SK-N-SH (cell line): Measurements from ENCODE around the gene PDE11A. TPM values are rescaled to one million over a fixed set of nuclear protein-coding genes. Genes with fewer than 3 reads are reported as not detected.

ENCODE experiments used
- CTCF ChIA-PET: fragments of 300-600, 350-600 bp; formaldehyde crosslinking; extraction: SDS; loops from one replicate; lab custom pipeline; 2021; lab: Yijun Ruan, JAX
- POLR2A ChIA-PET: fragments of 350-600 bp; sonication (Branson Sonifier 250); formaldehyde crosslinking; extraction: SDS; loops from one replicate; lab custom pipeline; 2020; ENCODE audit warnings: antibody characterized with exemption, inconsistent platforms; lab: Yijun Ruan, JAX
- DNase-seq: peaks from one replicate; pipeline ENCODE4 v3.0.0; 2012
- H2AFZ ChIP-seq: fragments of 200-600 bp; sonication (generic); 2 replicates; pipeline ENCODE4 v1.8.1; 2016; ENCODE audit warnings: antibody characterized with exemption, mild to moderate bottlenecking, low read depth
- H3F3A ChIP-seq: fragments of 200-600 bp; sonication (generic); replicated peaks from 2 replicates; pipeline ENCODE3; 2016; ENCODE audit warnings: antibody characterized with exemption, mild to moderate bottlenecking; ENCODE audit not compliant: insufficient read depth
- H3K27ac ChIP-seq, 2 experiments: fragments of 200-500 bp in 1 of 2; fragments of 200-600 bp in 1 of 2; sonication (Bioruptor generic) in 1 of 2; sonication (generic), shearing (Covaris generic) in 1 of 2; 2 replicates each; pipeline versions ENCODE4 v1.5.1 to v1.6.1; 2014 to 2016; ENCODE audit warnings: low read depth in 2 of 2, inconsistent platforms in 1 of 2, low read length in 1 of 2, mild to moderate bottlenecking in 1 of 2, mixed read lengths in 1 of 2
- H3K27me3 ChIP-seq: fragments of 200-600 bp; sonication (generic), shearing (Covaris generic); 2 replicates; pipeline ENCODE4 v1.6.1; 2016; ENCODE audit warnings: mixed run types; ENCODE audit not compliant: insufficient read depth
- H3K36me3 ChIP-seq, 2 experiments: fragments of 200-500 bp in 1 of 2; fragments of 200-600 bp in 1 of 2; sonication (Bioruptor generic) in 1 of 2; sonication (generic) in 1 of 2; replicated peaks in 1 of 2; 2 replicates each; pipeline versions ENCODE3 to v1.5.1; 2014 to 2016; ENCODE audit warnings: low read length in 1 of 2, mild to moderate bottlenecking in 1 of 2; ENCODE audit not compliant: insufficient read depth in 2 of 2, control insufficient read depth in 1 of 2
- H3K4me1 ChIP-seq, 2 experiments: fragments of 200-500 bp in 1 of 2; fragments of 200-600 bp in 1 of 2; sonication (Bioruptor generic) in 1 of 2; sonication (generic), shearing (Covaris generic) in 1 of 2; 2 replicates each; pipeline versions ENCODE4 v1.5.1 to v1.6.1; 2014 to 2016; ENCODE audit warnings: low read depth in 1 of 2, low read length in 1 of 2, mixed run types in 1 of 2; ENCODE audit not compliant: insufficient read depth in 2 of 2, control insufficient read depth in 1 of 2
- H3K4me2 ChIP-seq: fragments of 200-600 bp; sonication (generic), shearing (Covaris generic); 2 replicates; pipeline ENCODE4 v1.6.1; 2017; ENCODE audit warnings: mixed run types
- H3K4me3 ChIP-seq, 2 experiments: fragments of 200-500 bp in 1 of 2; fragments of 200-600 bp in 1 of 2; sonication (Bioruptor generic) in 1 of 2; sonication (generic), shearing (Covaris generic) in 1 of 2; 2 replicates each; pipeline versions ENCODE4 v1.5.1 to v1.8.1; 2014 to 2016; ENCODE audit warnings: low read depth in 2 of 2, inconsistent platforms in 1 of 2, low read length in 1 of 2, mild to moderate bottlenecking in 1 of 2, mixed read lengths in 1 of 2, moderate library complexity in 1 of 2
- H3K79me2 ChIP-seq: fragments of 200-600 bp; sonication (generic); 2 replicates; pipeline ENCODE4 v1.8.1; 2017; ENCODE audit warnings: mild to moderate bottlenecking; ENCODE audit not compliant: insufficient read depth
- H3K9ac ChIP-seq: fragments of 200-600 bp; sonication (generic); 2 replicates; pipeline ENCODE4 v1.6.1; 2017; ENCODE audit warnings: mixed run types
- H3K9me2 ChIP-seq: fragments of 200-600 bp; sonication (generic); 2 replicates; pipeline ENCODE4 v1.6.1; 2017; ENCODE audit warnings: mixed run types
- H3K9me3 ChIP-seq: fragments of 200-600 bp; sonication (generic); 2 replicates; pipeline ENCODE4 v1.6.1; 2017; ENCODE audit warnings: mixed run types, mild to moderate bottlenecking, moderate library complexity
- H4K20me1 ChIP-seq: fragments of 200-600 bp; sonication (generic); 2 replicates; pipeline ENCODE4 v1.6.1; 2017; ENCODE audit warnings: mild to moderate bottlenecking, mixed run types; ENCODE audit not compliant: insufficient read depth
- CHD2 ChIP-seq: fragments of 150-350 bp; IDR thresholded peaks from 2 replicates; pipeline ENCODE4 v1.6.1; 2018; ENCODE audit warnings: low read length; ENCODE audit not compliant: partially characterized antibody
- ELF1 ChIP-seq: IDR thresholded peaks from 2 replicates; pipeline ENCODE4 v1.4.0; 2012
- EP300 ChIP-seq, 2 experiments: IDR thresholded peaks; 2 replicates each; pipeline versions ENCODE4 v1.4.0 to v1.6.1; 2012; ENCODE audit warnings: borderline replicate concordance in 1 of 2, low read depth in 1 of 2, low read length in 1 of 2
- EZH2phosphoT487 ChIP-seq: fragments of 200-600 bp; sonication (generic); IDR thresholded peaks from 2 replicates; pipeline ENCODE4 v1.6.1; 2017; ENCODE audit warnings: low read depth, mixed run types, mild to moderate bottlenecking, antibody characterized with exemption, moderate library complexity, borderline replicate concordance
- FOSL2 ChIP-seq: IDR thresholded peaks from 2 replicates; pipeline ENCODE4 v1.4.0; 2012; ENCODE audit warnings: low read depth, mild to moderate bottlenecking, moderate library complexity, borderline replicate concordance
- FOXM1 ChIP-seq: IDR thresholded peaks from 2 replicates; pipeline ENCODE4 v1.4.0; 2012; ENCODE audit warnings: low read depth, mild to moderate bottlenecking
- GABPA ChIP-seq: IDR thresholded peaks from 2 replicates; pipeline ENCODE4 v1.4.0; 2012; ENCODE audit warnings: low read depth, mild to moderate bottlenecking
- GATA2 ChIP-seq: sonication (generic); formaldehyde crosslinking; IDR thresholded peaks from 2 replicates; pipeline ENCODE4 v1.5.0; 2020; ENCODE audit warnings: mild to moderate bottlenecking, missing genetic modification reagents
- MXI1 ChIP-seq: IDR thresholded peaks from 2 replicates; pipeline ENCODE4 v1.6.1; 2012; ENCODE audit warnings: mild to moderate bottlenecking, low read depth, low read length, improper control_type of control experiment
- RAD21 ChIP-seq: IDR thresholded peaks from 2 replicates; pipeline ENCODE4 v1.6.1; 2012; ENCODE audit warnings: mild to moderate bottlenecking, low read length
- SIN3A ChIP-seq: IDR thresholded peaks from 2 replicates; pipeline ENCODE4 v1.6.1; 2012; ENCODE audit warnings: low read depth, mild to moderate bottlenecking, low read length, moderate library complexity, borderline replicate concordance
- YY1 ChIP-seq: IDR thresholded peaks from 2 replicates; pipeline ENCODE4 v1.4.0; 2012; ENCODE audit warnings: low read depth, mild to moderate bottlenecking
- WGBS: methylation state at CpG from one replicate; pipeline ENCODE4 v1.1.6; 2017; ENCODE audit warnings: low lambda C conversion rate; 5-methylcytosine and 5-hydroxymethylcytosine counted together
- polyA plus RNA-seq, 3 experiments: library from polyadenylated mRNA; depleted of rRNA; stranded (reverse); fragments of >200 nt; gene quantifications; 2 replicates each; pipeline ENCODE4 v1.2.3, GENCODE V29; 2012
- TF ChIP-seq, protein P1 (sequence below): IDR thresholded peaks from 2 replicates; pipeline ENCODE4 v1.4.0; 2012; ENCODE audit warnings: low read depth
- TF ChIP-seq, protein P2 (sequence below): IDR thresholded peaks from 2 replicates; pipeline ENCODE4 v1.4.0; 2012; ENCODE audit warnings: low read depth, borderline replicate concordance
- TF ChIP-seq, protein P3 (sequence below): fragments of 200-600 bp; sonication (generic); IDR thresholded peaks from 2 replicates; pipeline ENCODE4 v1.6.1; 2017; ENCODE audit warnings: antibody characterized with exemption, mild to moderate bottlenecking, moderate library complexity
- TF ChIP-seq, protein P4 (sequence below): IDR thresholded peaks from 2 replicates; pipeline ENCODE4 v1.6.1; 2012; ENCODE audit warnings: mild to moderate bottlenecking, low read depth, low read length, moderate library complexity
- TF ChIP-seq, protein P5 (sequence below): IDR thresholded peaks from 2 replicates; pipeline ENCODE4; 2012

PDE11A gene
- polyA plus RNA-seq, 1 of the 3 experiments (the other 2 are of a cell fraction): 0.10 TPM

DNA sequence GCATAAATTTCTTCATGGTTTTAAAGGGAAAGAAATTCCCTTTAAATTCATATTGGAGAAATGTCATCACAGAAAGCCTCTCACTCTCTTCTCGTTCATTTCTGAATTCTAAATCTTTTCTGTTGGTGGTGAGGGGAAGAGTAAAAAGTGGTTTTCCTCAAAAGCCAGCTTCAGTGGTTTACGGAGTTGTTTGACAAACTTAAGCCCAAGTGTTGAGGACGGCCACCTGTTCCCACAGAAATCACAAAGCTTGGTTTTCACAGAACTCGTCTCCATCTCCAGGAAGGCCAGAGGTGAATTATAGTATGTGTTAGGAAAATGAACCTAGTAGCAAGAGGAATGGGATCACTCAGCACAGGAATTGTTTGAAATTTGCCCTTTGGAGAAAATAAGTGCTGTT lies 316.2 kb downstream of the PDE11A start:
- Histone ChIP-seq H3K4me1 (peaks cover 0 to 23% of the 10 kb centered on the region in 2 experiments; a peak in 2 of 4 replicates), H3K9ac (no peak overlapping the region), H3F3A (no peaks in the 10 kb centered on the region), H3K4me3 (no peak overlapping the region), H4K20me1 (no peaks in the 10 kb centered on the region), H3K4me2 (no peak overlapping the region), H2AFZ (no peak overlapping the region), H3K27me3 (no peaks in the 10 kb centered on the region), H3K9me3 (no peaks in the 10 kb centered on the region), H3K9me2 (no peaks in the 10 kb centered on the region), H3K36me3 (no peaks in the 10 kb centered on the region), H3K27ac (no peak overlapping the region), H3K79me2 (no peaks in the 10 kb centered on the region)
- ChIA-PET CTCF (interaction anchor here (1.1 to 2.1 kb wide), 3 partner anchors 266 to 595 kb away, joined by 4 to 10 read pairs (median 6); no protein-coding TSS in a partner anchor), POLR2A (no interaction called here)
- WGBS: 55% methylated on average over 4 of the region's 4 CpGs
- no peak for TF ChIP-seq SIN3A
- TF ChIP-seq, protein P1, sequence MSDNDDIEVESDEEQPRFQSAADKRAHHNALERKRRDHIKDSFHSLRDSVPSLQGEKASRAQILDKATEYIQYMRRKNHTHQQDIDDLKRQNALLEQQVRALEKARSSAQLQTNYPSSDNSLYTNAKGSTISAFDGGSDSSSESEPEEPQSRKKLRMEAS: no peak
- TF ChIP-seq, protein P2, sequence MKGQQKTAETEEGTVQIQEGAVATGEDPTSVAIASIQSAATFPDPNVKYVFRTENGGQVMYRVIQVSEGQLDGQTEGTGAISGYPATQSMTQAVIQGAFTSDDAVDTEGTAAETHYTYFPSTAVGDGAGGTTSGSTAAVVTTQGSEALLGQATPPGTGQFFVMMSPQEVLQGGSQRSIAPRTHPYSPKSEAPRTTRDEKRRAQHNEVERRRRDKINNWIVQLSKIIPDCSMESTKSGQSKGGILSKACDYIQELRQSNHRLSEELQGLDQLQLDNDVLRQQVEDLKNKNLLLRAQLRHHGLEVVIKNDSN: no peak
- TF ChIP-seq RAD21: no peak
- TF ChIP-seq, protein P3, sequence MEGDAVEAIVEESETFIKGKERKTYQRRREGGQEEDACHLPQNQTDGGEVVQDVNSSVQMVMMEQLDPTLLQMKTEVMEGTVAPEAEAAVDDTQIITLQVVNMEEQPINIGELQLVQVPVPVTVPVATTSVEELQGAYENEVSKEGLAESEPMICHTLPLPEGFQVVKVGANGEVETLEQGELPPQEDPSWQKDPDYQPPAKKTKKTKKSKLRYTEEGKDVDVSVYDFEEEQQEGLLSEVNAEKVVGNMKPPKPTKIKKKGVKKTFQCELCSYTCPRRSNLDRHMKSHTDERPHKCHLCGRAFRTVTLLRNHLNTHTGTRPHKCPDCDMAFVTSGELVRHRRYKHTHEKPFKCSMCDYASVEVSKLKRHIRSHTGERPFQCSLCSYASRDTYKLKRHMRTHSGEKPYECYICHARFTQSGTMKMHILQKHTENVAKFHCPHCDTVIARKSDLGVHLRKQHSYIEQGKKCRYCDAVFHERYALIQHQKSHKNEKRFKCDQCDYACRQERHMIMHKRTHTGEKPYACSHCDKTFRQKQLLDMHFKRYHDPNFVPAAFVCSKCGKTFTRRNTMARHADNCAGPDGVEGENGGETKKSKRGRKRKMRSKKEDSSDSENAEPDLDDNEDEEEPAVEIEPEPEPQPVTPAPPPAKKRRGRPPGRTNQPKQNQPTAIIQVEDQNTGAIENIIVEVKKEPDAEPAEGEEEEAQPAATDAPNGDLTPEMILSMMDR: no peak
- no peak for TF ChIP-seq GABPA
- no peak for TF ChIP-seq EZH2phosphoT487
- DNase-seq: no peak

DNA sequence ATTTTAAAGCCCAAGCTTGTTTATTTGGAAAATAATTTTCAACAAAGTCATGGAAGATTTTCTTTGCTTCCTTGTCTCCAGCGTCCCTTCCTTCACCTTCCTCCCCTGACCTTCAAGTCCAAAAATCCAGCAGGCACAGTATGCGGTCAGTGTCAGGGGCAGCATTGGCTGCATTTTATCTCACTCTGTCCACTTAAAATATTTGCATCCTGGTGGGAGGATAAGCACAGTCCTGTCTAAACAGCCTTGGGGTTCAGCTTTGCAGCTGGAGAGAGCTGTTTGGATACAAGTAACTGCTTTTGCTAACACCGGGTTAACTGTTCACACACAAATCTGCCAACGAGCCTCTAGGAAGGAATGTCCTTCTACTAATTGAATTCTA lies 318.1 kb downstream of the PDE11A start:
- Histone ChIP-seq H3K79me2 (no peaks in the 10 kb centered on the region), H3K4me2 (no peak overlapping the region), H3F3A (no peaks in the 10 kb centered on the region), H3K36me3 (no peaks in the 10 kb centered on the region), H3K9me2 (no peaks in the 10 kb centered on the region), H4K20me1 (no peaks in the 10 kb centered on the region), H3K9ac (no peak overlapping the region), H2AFZ (no peak overlapping the region), H3K4me3 (no peak overlapping the region), H3K27ac (no peak overlapping the region; a peak in 1 of 4 replicates), H3K4me1 (peaks cover 0 to 23% of the 10 kb centered on the region in 2 experiments; a peak in 2 of 4 replicates), H3K9me3 (no peaks in the 10 kb centered on the region), H3K27me3 (no peaks in the 10 kb centered on the region)
- 55% methylated on average over 4 of the region's 4 CpGs for WGBS
- TF ChIP-seq EP300 (IDR thresholded peaks at IDR 0.05; ENCODE audit: borderline replicate concordance in 1 of 2, low read depth in 1 of 2, low read length in 1 of 2) (no peak), GATA2 (CRISPR knock-in tag) (no peak), FOSL2 (no peak), YY1 (no peak), CHD2 (no peak), ELF1 (no peak), MXI1 (no peak), FOXM1 (no peak), SIN3A (no peak)
- TF ChIP-seq, protein P4, sequence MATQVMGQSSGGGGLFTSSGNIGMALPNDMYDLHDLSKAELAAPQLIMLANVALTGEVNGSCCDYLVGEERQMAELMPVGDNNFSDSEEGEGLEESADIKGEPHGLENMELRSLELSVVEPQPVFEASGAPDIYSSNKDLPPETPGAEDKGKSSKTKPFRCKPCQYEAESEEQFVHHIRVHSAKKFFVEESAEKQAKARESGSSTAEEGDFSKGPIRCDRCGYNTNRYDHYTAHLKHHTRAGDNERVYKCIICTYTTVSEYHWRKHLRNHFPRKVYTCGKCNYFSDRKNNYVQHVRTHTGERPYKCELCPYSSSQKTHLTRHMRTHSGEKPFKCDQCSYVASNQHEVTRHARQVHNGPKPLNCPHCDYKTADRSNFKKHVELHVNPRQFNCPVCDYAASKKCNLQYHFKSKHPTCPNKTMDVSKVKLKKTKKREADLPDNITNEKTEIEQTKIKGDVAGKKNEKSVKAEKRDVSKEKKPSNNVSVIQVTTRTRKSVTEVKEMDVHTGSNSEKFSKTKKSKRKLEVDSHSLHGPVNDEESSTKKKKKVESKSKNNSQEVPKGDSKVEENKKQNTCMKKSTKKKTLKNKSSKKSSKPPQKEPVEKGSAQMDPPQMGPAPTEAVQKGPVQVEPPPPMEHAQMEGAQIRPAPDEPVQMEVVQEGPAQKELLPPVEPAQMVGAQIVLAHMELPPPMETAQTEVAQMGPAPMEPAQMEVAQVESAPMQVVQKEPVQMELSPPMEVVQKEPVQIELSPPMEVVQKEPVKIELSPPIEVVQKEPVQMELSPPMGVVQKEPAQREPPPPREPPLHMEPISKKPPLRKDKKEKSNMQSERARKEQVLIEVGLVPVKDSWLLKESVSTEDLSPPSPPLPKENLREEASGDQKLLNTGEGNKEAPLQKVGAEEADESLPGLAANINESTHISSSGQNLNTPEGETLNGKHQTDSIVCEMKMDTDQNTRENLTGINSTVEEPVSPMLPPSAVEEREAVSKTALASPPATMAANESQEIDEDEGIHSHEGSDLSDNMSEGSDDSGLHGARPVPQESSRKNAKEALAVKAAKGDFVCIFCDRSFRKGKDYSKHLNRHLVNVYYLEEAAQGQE: no peak
- TF ChIP-seq, protein P5, sequence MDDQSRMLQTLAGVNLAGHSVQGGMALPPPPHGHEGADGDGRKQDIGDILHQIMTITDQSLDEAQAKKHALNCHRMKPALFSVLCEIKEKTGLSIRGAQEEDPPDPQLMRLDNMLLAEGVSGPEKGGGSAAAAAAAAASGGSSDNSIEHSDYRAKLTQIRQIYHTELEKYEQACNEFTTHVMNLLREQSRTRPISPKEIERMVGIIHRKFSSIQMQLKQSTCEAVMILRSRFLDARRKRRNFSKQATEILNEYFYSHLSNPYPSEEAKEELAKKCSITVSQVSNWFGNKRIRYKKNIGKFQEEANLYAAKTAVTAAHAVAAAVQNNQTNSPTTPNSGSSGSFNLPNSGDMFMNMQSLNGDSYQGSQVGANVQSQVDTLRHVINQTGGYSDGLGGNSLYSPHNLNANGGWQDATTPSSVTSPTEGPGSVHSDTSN: no peak
- POLR2A ChIA-PET: no interaction called here
- CTCF ChIA-PET: interaction anchor here (0.6 to 4.6 kb wide), 8 partner anchors 9 to 590 kb away, joined by 3 to 30 read pairs (median 4); no protein-coding TSS in a partner anchor
- DNase-seq: peak; percentile 10
